Vagina (tissue), 2 donors: ENCODE measurements around the gene RPL9. TPM values are rescaled to one million over a fixed set of nuclear protein-coding genes. Genes with fewer than 3 reads are reported as not detected.
"Not testable (repeated sequence)": the region's sequence is repeated elsewhere in the genome, so short reads cannot be mapped to it uniquely, and the experiment has no call there.

Source experiments
- DNase-seq, 2 donors: peaks; one replicate each; pipeline ENCODE4 v3.0.0-alpha.2; 2017; ENCODE audit errors: extremely low spot score in 2 of 2
- H3K27ac ChIP-seq: fragments of 200-600 bp; sonication (generic); one replicate; pipeline ENCODE4 v1.5.1; 2019
- H3K27me3 ChIP-seq: fragments of 200-600 bp; sonication (generic); one replicate; pipeline ENCODE4 v1.5.1; 2019
- H3K36me3 ChIP-seq, 2 donors: fragments of 200-600 bp; sonication (generic); one replicate each; pipeline ENCODE4 v1.5.1; 2017 to 2019
- H3K4me1 ChIP-seq: fragments of 200-600 bp; sonication (generic); one replicate; pipeline ENCODE4 v1.5.1; 2019
- H3K4me3 ChIP-seq, 2 donors: fragments of 200-600 bp; sonication (generic); 1 replicate in 1 of 2; 2 replicates in 1 of 2; pipeline ENCODE4 v1.5.1; 2016 to 2019
- H3K9me3 ChIP-seq: fragments of 200-600 bp; sonication (generic); one replicate; pipeline ENCODE4 v1.5.1; 2019
- POLR2A ChIP-seq, 2 donors: fragments of 450-650 bp; IDR thresholded peaks; one replicate each; pipeline ENCODE4 v1.6.1; 2017; ENCODE audit warnings: antibody characterized with exemption in 2 of 2, mild to moderate bottlenecking in 2 of 2, moderate library complexity in 2 of 2
- POLR2AphosphoS5 ChIP-seq, 2 donors: sonication (generic); formaldehyde crosslinking; IDR thresholded peaks; one replicate each; pipeline ENCODE4 v1.9.0; 2017; ENCODE audit warnings: antibody characterized with exemption in 2 of 2, mild to moderate bottlenecking in 2 of 2, low read depth in 1 of 2; ENCODE audit not compliant: insufficient read depth in 1 of 2
- intact Hi-C: fragments of 100-400 bp; cut with DNase I; formaldehyde crosslinking; loops from one replicate; pipeline ENCODE4 v1.15.1; 2023
- microRNA-seq: library from miRNA; unstranded; fragments of <30 nt; microRNA quantifications from one replicate; pipeline ENCODE4, GENCODE V29; 2017; ENCODE audit warnings: borderline number of aligned reads, borderline replicate concordance
- small RNA-seq: library from RNA; depleted of rRNA; stranded (forward); fragments of <200 nt; gene quantifications from one replicate; pipeline ENCODE3, GENCODE V24; 2016
- total RNA-seq: library from RNA; depleted of rRNA; stranded (reverse); fragments of >200 nt; gene quantifications from one replicate; pipeline ENCODE4 v1.2.3, GENCODE V29; 2016
- TF ChIP-seq, protein P1 (sequence below), 3 experiments: fragments of 450-650 bp in 2 of 3; fragments of 200-600 bp in 1 of 3; sonication (generic) in 1 of 3; IDR thresholded peaks; one replicate each; pipeline ENCODE4 v1.5.1; 2017 to 2019; ENCODE audit warnings: antibody characterized with exemption in 3 of 3, mild to moderate bottlenecking in 2 of 3, moderate library complexity in 2 of 3

Gene RPL9
- total RNA-seq, 1 donor from 2014 or later: 2,100 TPM

DNA sequence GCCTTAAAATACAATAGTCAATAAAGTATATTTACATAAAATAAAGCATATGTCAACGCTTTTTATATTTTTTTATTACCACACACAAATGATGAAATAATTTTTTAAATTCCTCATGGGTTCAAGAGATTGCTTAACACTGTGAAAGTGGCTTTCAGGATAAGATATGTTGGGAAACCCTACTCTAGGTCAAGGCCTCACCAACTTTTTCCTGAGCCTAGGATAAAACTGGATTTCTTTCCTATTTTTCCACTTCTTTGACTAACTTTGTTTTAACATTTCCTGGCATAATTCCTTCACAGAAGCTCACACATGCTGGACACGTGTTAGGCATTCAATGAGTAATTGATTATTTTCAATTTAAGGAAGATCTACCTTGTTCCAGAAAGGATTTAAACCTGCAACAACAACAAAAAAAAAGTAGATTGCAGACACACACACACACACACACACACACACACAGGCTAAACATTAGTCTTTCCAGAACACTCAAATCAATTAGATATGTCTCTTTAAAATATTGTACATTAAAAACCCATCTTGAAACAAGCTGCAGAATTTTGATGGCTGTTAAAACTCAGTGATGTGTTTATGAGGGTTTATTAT lies 42.9 kb downstream of the RPL9 start:
- no peaks in the 10 kb centered on the region for H3K9me3 ChIP-seq
- H3K4me3 ChIP-seq: no peak overlapping the region
- H3K4me1 ChIP-seq: no peaks in the 10 kb centered on the region
- no peak overlapping the region for H3K27ac ChIP-seq
- H3K36me3 ChIP-seq: no peaks in the 10 kb centered on the region
- no peak for DNase-seq
- intact Hi-C loops: no loop called here
- TF ChIP-seq, protein P1, sequence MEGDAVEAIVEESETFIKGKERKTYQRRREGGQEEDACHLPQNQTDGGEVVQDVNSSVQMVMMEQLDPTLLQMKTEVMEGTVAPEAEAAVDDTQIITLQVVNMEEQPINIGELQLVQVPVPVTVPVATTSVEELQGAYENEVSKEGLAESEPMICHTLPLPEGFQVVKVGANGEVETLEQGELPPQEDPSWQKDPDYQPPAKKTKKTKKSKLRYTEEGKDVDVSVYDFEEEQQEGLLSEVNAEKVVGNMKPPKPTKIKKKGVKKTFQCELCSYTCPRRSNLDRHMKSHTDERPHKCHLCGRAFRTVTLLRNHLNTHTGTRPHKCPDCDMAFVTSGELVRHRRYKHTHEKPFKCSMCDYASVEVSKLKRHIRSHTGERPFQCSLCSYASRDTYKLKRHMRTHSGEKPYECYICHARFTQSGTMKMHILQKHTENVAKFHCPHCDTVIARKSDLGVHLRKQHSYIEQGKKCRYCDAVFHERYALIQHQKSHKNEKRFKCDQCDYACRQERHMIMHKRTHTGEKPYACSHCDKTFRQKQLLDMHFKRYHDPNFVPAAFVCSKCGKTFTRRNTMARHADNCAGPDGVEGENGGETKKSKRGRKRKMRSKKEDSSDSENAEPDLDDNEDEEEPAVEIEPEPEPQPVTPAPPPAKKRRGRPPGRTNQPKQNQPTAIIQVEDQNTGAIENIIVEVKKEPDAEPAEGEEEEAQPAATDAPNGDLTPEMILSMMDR (IDR thresholded peaks at IDR 0.05): no peak
- TF ChIP-seq POLR2AphosphoS5 (IDR thresholded peaks at IDR 0.05; ENCODE audit: insufficient read depth in 1 of 2, low read depth in 1 of 2) (no peak), POLR2A (IDR thresholded peaks at IDR 0.05) (no peak)
- H3K27me3 ChIP-seq: no peaks in the 10 kb centered on the region

DNA sequence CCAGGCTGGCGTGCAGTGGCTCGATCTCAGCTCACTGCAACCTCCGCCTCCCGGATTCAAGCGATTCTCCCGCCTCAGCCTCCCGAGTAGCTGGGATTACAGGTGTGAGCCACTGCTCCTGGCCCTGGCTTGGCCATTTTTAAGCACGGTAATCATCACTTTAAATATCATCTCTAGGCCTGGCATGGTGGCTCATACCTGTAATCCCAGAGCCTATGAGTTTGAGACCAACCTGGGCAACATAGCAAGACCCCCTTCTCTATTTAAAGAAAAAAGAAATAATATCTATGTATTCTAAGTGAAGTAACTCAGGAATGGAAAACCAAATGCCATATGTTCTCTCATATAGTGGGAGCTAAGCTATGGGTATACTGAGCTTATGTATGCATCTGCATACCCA lies 47.2 kb downstream of the RPL9 start:
- intact Hi-C loops, H3K36me3 ChIP-seq, DNase-seq, H3K27me3 ChIP-seq, H3K9me3 ChIP-seq, H3K27ac ChIP-seq, H3K4me1 ChIP-seq, H3K4me3 ChIP-seq: not testable (repeated sequence)

DNA sequence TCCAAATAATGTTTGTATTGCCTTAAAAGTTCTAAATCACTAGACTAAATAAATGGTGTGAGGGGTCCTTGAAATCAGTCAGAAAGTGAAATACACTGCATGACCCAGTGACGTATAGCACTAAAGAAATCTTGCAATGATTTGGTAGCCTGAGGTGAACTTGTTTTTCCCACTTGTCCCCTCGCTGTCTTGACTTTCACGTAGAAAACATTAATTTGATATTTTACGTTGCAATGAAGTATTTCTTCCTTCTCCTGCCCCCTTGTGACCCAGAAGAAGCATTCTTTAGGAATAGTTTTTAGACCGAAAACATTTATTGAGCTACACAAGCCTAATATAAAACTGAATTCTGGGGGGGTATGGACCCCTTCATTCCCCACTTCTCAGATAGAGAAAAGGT lies 48.3 kb downstream of the RPL9 start:
- no peak for TF ChIP-seq POLR2A (IDR thresholded peaks at IDR 0.05)
- TF ChIP-seq POLR2AphosphoS5 (IDR thresholded peaks at IDR 0.05; ENCODE audit: insufficient read depth in 1 of 2, low read depth in 1 of 2): no peak
- TF ChIP-seq, protein P1 (IDR thresholded peaks at IDR 0.05): no peak

DNA sequence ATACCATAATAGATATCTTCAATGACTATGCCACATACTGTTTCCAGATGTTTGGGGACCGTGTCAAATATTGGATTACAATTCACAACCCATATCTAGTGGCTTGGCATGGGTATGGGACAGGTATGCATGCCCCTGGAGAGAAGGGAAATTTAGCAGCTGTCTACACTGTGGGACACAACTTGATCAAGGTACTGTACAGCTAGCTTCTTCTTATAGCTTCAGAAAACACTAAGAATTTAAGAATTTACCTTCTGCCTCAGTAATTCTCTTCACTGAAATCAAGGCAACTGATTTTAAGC lies 51.2 kb downstream of the RPL9 start:
- Histone ChIP-seq H3K36me3 (no peaks in the 10 kb centered on the region), H3K27ac (no peak overlapping the region), H3K9me3 (no peaks in the 10 kb centered on the region), H3K4me3 (no peak overlapping the region), H3K4me1 (no peaks in the 10 kb centered on the region), H3K27me3 (no peaks in the 10 kb centered on the region)
- DNase-seq: no peak
- no peak for TF ChIP-seq POLR2AphosphoS5 (IDR thresholded peaks at IDR 0.05; ENCODE audit: insufficient read depth in 1 of 2, low read depth in 1 of 2)
- TF ChIP-seq POLR2A (IDR thresholded peaks at IDR 0.05): no peak
- TF ChIP-seq, protein P1 (IDR thresholded peaks at IDR 0.05): no peak
- intact Hi-C loops: no loop called here

More for the DNA sequence above, 48.3 kb downstream of the RPL9 start:
- Histone ChIP-seq H3K36me3 (no peaks in the 10 kb centered on the region), H3K4me1 (no peaks in the 10 kb centered on the region), H3K27ac (no peak overlapping the region), H3K4me3 (no peak overlapping the region), H3K9me3 (no peaks in the 10 kb centered on the region), H3K27me3 (no peaks in the 10 kb centered on the region)
- DNase-seq: no peak
- intact Hi-C loops: no loop called here

DNA sequence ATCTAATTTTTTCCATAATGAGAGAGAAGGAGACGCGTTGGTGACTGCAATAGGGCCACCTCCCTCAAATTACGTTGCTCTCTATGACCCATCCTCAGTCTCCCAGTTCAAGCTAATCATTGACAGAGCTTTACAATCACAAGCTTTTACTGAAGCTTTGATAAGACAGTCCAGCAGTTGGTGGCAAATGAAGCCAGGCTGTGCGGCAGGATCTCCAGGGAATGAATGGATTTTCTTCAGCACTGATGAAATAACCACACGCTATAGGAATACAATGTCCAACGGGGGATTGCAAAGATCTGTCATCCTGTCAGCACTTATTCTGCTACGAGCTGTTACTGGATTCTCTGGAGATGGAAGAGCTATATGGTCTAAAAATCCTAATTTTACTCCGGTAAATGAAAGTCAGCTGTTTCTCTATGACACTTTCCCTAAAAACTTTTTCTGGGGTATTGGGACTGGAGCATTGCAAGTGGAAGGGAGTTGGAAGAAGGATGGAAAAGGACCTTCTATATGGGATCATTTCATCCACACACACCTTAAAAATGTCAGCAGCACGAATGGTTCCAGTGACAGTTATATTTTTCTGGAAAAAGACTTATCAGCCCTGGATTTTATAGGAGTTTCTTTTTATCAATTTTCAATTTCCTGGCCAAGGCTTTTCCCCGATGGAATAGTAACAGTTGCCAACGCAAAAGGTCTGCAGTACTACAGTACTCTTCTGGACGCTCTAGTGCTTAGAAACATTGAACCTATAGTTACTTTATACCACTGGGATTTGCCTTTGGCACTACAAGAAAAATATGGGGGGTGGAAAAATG lies 51.7 kb downstream of the RPL9 start, which contains the start of gene KLB:
Gene KLB (plus strand): TSS at position 168 of the 821 bp plus-strand sequence. CDS start 20 bp downstream, at position 188.
- no peaks in the 10 kb centered on the region for H3K27me3 ChIP-seq
- no peaks in the 10 kb centered on the region for H3K36me3 ChIP-seq
- DNase-seq: no peak
- no peaks in the 10 kb centered on the region for H3K9me3 ChIP-seq
- TF ChIP-seq POLR2A (IDR thresholded peaks at IDR 0.05) (no peak), POLR2AphosphoS5 (IDR thresholded peaks at IDR 0.05; ENCODE audit: insufficient read depth in 1 of 2, low read depth in 1 of 2) (no peak)
- TF ChIP-seq, protein P1 (IDR thresholded peaks at IDR 0.05): no peak
- H3K4me1 ChIP-seq: no peaks in the 10 kb centered on the region
- intact Hi-C loops: no loop called here
- H3K4me3 ChIP-seq: no peak within 1 kb of the TSS
- H3K27ac ChIP-seq: no peak within 1 kb of the TSS

Small RNA genes lying within 50 kb of the gene (microRNA-seq; reads per million reads assigned to microRNA genes)
- gene MIR5591: not detected

Small RNA genes lying within 50 kb of the gene (small RNA-seq; reads per million reads assigned to genes)
- gene MIR5591 (not detected), gene RF00019 (not detected)

Other genes starting within 250 kb of the RPL9 start
- gene RFC1, start 92.6 kb downstream of the RPL9 start, total RNA-seq: 33.9 TPM
- gene KLB, start 52.0 kb downstream of the RPL9 start, total RNA-seq: 1.2 TPM
- gene LIAS, start 134 bp upstream of the RPL9 start, total RNA-seq: 10.1 TPM
- gene UGDH, start 68.5 kb upstream of the RPL9 start, total RNA-seq: 43.5 TPM
- gene SMIM14, start 179.9 kb upstream of the RPL9 start, total RNA-seq: 23.8 TPM
- 21.4 TPM for gene UBE2K, start 239.2 kb upstream of the RPL9 start, total RNA-seq